ENCODE measurements around the gene ABCF1. TPM values are rescaled to one million over a fixed set of nuclear protein-coding genes. Genes with fewer than 3 reads are reported as not detected.
"Not testable (repeated sequence)": the region's sequence is repeated elsewhere in the genome, so short reads cannot be mapped to it uniquely, and the experiment has no call there.

The ABCF1 gene
- 42.5 TPM for polyA plus RNA-seq (2013, experiment 1 of 2)
- 46.9 TPM for polyA plus RNA-seq (2013, experiment 2 of 2)

DNA sequence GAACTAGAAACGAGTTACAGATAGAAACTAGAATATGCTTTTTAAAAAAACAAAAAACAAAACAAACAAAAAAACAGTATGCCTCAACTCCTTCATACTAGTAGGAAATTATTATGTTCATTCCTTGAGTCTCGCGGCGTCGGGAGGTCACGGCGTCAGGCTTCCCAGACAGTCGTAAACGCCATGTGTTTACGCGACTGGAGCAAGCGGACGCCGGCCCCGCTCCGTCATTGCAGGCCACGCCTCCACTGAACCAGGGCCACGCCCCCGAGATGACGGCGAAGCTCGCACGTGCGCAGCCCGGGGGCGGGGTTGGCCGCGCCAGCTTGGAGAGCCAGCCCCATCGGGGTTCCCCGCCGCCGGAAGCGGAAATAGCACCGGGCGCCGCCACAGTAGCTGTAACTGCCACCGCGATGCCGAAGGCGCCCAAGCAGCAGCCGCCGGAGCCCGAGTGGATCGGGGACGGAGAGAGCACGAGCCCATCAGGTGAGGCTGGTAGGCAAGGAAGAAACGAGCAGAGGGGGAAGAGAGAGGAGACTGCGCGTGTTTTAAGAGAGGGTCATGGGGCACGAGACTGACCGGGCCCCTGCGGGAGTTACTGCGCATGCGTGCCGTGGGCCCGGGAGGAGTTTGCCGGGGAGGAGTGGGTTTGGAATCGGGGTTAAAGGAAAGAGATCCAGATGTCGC is at the start of gene ABCF1:
ABCF1 (plus strand) TSS at position 368 of the 687 bp plus-strand sequence; CDS start at position 414, 46 bp downstream.
- peak within 1 kb of the TSS; percentile 86 for H3K27ac ChIP-seq (ENCODE audit: low read depth, low read length, severe bottlenecking)
- 0% methylated on average over 43 to 58 of the region's 59 CpGs for WGBS, 2 experiments (ENCODE audit: insufficient coverage in 2 of 2)

DNA sequence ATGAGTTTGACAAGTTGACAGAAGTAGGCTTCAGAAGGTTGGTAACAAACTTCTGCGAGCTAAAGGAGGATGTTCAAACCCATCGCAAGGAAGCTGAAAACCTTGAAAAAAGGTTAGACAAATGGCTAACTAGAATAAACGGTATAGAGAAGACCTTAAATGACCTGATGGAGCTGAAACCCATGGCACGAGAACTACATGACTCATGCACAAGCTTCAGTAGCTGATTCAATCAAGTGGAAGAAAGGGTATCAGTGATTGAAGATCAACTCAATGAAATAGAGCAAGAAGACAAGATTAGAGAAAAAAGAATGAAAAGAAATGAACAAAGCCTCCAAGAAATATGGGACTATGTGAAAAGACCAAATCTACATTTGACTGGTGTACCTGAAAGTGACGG is 49.3 kb upstream of the ABCF1 start:
- H3K9me3 ChIP-seq (ENCODE audit: control insufficient read depth, low read length); H3K4me1 ChIP-seq (ENCODE audit: control insufficient read depth, insufficient read depth, low read length, poor library complexity, severe bottlenecking); H3K27ac ChIP-seq (ENCODE audit: low read depth, low read length, severe bottlenecking); H3K36me3 ChIP-seq (ENCODE audit: control insufficient read depth, insufficient read depth, low read length); H3K4me3 ChIP-seq (ENCODE audit: extremely low read depth, insufficient read depth, low read length, poor library complexity, severe bottlenecking): not testable (repeated sequence)
- 84 to 93% methylated on average over 4 of the region's 5 CpGs for WGBS, 2 experiments (ENCODE audit: insufficient coverage in 2 of 2)

More for the DNA sequence above, at the start of gene ABCF1:
- Histone ChIP-seq H3K9me3 (ENCODE audit: control insufficient read depth, low read length) (no peaks in the 10 kb centered on the region), H3K4me3 (ENCODE audit: extremely low read depth, insufficient read depth, low read length, poor library complexity, severe bottlenecking) (peak within 1 kb of the TSS; percentile 76), H3K36me3 (ENCODE audit: control insufficient read depth, insufficient read depth, low read length) (peaks cover 29% of the 10 kb centered on the region), H3K4me1 (ENCODE audit: control insufficient read depth, insufficient read depth, low read length, poor library complexity, severe bottlenecking) (peaks cover 8% of the 10 kb centered on the region)

DNA sequence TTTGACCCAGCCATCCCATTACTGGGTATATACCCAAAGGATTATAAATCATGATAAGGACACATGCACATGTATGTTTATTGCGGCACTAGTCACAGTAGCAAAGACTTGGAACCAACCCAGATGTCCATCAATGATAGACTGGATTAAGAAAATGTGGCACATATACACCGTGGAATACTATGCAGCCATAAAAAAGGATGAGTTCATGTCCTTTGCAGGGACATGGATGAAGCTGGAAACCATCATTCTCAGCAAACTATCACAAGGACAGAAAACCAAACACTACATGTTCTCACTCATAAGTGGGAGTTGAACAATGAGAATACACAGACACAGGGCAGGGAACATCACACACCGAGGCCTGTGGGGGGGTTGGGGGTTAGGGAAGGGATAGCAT is 44.8 kb upstream of the ABCF1 start:
- H3K4me1 ChIP-seq (ENCODE audit: control insufficient read depth, insufficient read depth, low read length, poor library complexity, severe bottlenecking); H3K36me3 ChIP-seq (ENCODE audit: control insufficient read depth, insufficient read depth, low read length); H3K4me3 ChIP-seq (ENCODE audit: extremely low read depth, insufficient read depth, low read length, poor library complexity, severe bottlenecking); H3K9me3 ChIP-seq (ENCODE audit: control insufficient read depth, low read length); H3K27ac ChIP-seq (ENCODE audit: low read depth, low read length, severe bottlenecking): not testable (repeated sequence)
- WGBS, 2 experiments (ENCODE audit: insufficient coverage in 2 of 2): 83 to 100% methylated on average over 1 to 2 of the region's 3 CpGs

DNA sequence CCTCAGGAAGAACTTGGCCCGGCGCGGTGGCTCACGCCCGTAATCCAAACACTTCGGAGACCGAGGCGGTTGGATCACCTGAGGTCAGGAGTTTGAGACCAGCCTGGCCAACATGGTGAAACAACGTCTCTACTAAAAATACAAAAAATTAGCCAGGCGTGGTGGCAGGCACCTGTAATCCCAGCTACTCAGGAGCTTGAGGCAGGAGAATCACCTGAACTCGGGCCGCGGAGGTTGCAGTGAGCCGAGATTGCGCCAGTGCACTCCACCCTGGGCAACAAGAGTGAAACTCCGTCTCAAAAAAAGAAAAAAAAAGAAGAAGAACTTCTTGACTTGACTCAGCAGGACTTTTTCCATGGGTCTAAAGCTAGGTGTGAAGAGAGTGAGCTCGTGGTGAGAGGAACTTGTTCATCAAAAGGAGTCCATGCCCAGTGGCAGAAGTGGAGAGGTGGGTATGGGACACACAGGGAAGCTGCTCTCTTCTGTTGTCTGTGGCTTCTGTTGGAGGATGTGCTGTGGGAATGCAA is 41.8 kb upstream of the ABCF1 start:
- H3K27ac ChIP-seq (ENCODE audit: low read depth, low read length, severe bottlenecking); H3K4me1 ChIP-seq (ENCODE audit: control insufficient read depth, insufficient read depth, low read length, poor library complexity, severe bottlenecking); H3K36me3 ChIP-seq (ENCODE audit: control insufficient read depth, insufficient read depth, low read length); H3K9me3 ChIP-seq (ENCODE audit: control insufficient read depth, low read length); H3K4me3 ChIP-seq (ENCODE audit: extremely low read depth, insufficient read depth, low read length, poor library complexity, severe bottlenecking): not testable (repeated sequence)
- WGBS, 2 experiments (ENCODE audit: insufficient coverage in 2 of 2): 91 to 93% methylated on average over 17 of the region's 17 CpGs

- Histone ChIP-seq H3K4me3 (ENCODE audit: extremely low read depth, insufficient read depth, low read length, poor library complexity, severe bottlenecking) (no peak overlapping the region), H3K4me1 (ENCODE audit: control insufficient read depth, insufficient read depth, low read length, poor library complexity, severe bottlenecking) (no peaks in the 10 kb centered on the region), H3K9me3 (ENCODE audit: control insufficient read depth, low read length) (no peaks in the 10 kb centered on the region), H3K27ac (ENCODE audit: low read depth, low read length, severe bottlenecking) (no peak overlapping the region), H3K36me3 (ENCODE audit: control insufficient read depth, insufficient read depth, low read length) (no peaks in the 10 kb centered on the region)
- 100% methylated on average over 1 of the region's 2 CpGs for WGBS, 2 experiments (ENCODE audit: insufficient coverage in 2 of 2)
Observed at GRCh38 chr6:30530014-30530413, 41.2 kb upstream of the ABCF1 start.

DNA sequence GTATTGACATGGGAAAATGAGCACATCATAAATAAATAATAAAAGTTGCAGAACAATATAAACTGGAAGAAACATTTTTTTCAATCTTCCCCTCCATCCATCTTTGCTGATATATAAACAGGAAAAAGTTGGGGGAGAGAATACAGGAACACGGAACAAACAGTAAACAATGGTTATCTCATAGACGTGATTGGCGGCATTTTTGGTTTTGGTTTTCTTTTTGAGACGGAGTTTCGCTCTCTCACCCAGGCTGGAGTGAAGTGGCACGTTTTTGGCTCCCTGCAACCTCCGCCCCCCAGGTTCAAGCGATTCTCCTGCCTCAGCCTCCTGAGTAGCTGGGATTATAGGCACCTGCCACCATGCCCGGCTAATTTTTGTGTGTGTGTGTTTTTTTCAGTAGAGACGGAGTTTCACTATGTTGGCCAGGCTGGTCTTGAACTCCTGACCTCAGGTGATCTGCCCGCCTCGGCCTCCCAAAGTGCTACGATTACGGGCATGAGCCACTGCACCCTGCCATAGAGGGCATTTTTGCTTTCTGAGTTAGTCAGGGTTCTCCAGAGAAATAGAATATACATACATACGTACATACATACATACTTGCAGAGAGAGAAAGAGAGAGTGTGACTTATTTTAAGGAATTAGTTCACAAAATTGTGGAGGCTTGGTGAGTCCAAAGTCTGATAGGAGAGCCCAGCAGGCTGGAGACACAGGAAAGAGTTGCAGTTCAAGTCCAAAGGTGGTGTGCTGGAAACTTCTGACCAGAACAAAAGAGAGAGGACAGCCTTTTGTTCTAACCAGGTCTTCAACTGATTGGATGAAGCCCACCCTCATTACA is 37.6 kb upstream of the ABCF1 start:
- H3K4me1 ChIP-seq (ENCODE audit: control insufficient read depth, insufficient read depth, low read length, poor library complexity, severe bottlenecking): no peaks in the 10 kb centered on the region
- no peak overlapping the region for H3K27ac ChIP-seq (ENCODE audit: low read depth, low read length, severe bottlenecking)
- no peak overlapping the region for H3K4me3 ChIP-seq (ENCODE audit: extremely low read depth, insufficient read depth, low read length, poor library complexity, severe bottlenecking)
- H3K36me3 ChIP-seq (ENCODE audit: control insufficient read depth, insufficient read depth, low read length): no peaks in the 10 kb centered on the region
- 86 to 88% methylated on average over 8 to 14 of the region's 15 CpGs for WGBS, 2 experiments (ENCODE audit: insufficient coverage in 2 of 2)
- no peaks in the 10 kb centered on the region for H3K9me3 ChIP-seq (ENCODE audit: control insufficient read depth, low read length)

DNA sequence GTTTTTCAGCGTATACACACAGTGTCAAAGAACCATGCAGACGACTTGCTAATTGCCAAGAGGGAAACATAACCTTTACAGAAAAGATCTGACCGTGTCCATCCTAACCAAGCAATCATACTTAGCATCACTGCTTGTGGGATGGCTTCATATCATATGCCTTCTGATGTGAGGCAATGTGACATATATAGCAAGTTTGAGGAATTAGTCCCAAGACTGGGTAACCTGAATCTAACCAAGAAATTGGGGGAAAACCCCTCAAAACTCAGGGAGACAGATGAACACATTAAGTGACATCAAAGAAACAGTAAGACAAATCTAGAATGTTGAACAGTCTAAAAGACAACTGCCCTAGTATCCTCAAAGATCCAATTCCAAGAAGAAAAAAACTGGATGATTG is 33.3 kb upstream of the ABCF1 start:
- 83% methylated on average over 2 of the region's 3 CpGs; no CpG with 5 or more reads in 1 of the 2 experiments for WGBS, 2 experiments (ENCODE audit: insufficient coverage in 2 of 2)
- Histone ChIP-seq H3K4me1 (ENCODE audit: control insufficient read depth, insufficient read depth, low read length, poor library complexity, severe bottlenecking) (peaks cover 6% of the 10 kb centered on the region), H3K27ac (ENCODE audit: low read depth, low read length, severe bottlenecking) (no peak overlapping the region)

GRCh38 chr6:30541515-30542403 is 29.5 kb upstream of the ABCF1 start:
- peak overlapping the region; percentile 21 for H3K4me3 ChIP-seq (ENCODE audit: extremely low read depth, insufficient read depth, low read length, poor library complexity, severe bottlenecking)
- no peaks in the 10 kb centered on the region for H3K9me3 ChIP-seq (ENCODE audit: control insufficient read depth, low read length)
- no peaks in the 10 kb centered on the region for H3K36me3 ChIP-seq (ENCODE audit: control insufficient read depth, insufficient read depth, low read length)
- 30 to 33% methylated on average over 19 of the region's 23 CpGs for WGBS, 2 experiments (ENCODE audit: insufficient coverage in 2 of 2)
- no peak overlapping the region for H3K27ac ChIP-seq (ENCODE audit: low read depth, low read length, severe bottlenecking)
- peaks cover 6% of the 10 kb centered on the region for H3K4me1 ChIP-seq (ENCODE audit: control insufficient read depth, insufficient read depth, low read length, poor library complexity, severe bottlenecking)

More for the DNA sequence above, 33.3 kb upstream of the ABCF1 start:
- Histone ChIP-seq H3K4me3 (ENCODE audit: extremely low read depth, insufficient read depth, low read length, poor library complexity, severe bottlenecking) (no peak overlapping the region), H3K9me3 (ENCODE audit: control insufficient read depth, low read length) (no peaks in the 10 kb centered on the region), H3K36me3 (ENCODE audit: control insufficient read depth, insufficient read depth, low read length) (no peaks in the 10 kb centered on the region)

DNA sequence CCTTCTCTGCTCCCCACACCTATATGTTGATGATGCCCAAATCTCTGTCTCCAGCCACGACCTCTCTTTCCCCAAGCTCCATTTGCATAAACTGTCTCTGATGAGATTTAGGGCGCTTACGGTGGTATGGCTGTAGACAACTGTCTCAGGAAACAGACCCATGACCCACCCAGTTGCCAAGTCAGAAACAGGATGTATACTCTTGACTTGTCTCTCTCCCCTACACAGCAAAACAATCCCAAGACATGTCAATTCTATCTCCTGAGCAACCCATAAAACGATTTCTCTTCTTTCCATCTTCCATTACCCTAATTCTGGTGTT is 28.9 kb upstream of the ABCF1 start:
- 67 to 68% methylated on average over 4 of the region's 4 CpGs for WGBS, 2 experiments (ENCODE audit: insufficient coverage in 2 of 2)
- peaks cover 6% of the 10 kb centered on the region for H3K4me1 ChIP-seq (ENCODE audit: control insufficient read depth, insufficient read depth, low read length, poor library complexity, severe bottlenecking)
- no peak overlapping the region for H3K4me3 ChIP-seq (ENCODE audit: extremely low read depth, insufficient read depth, low read length, poor library complexity, severe bottlenecking)
- no peaks in the 10 kb centered on the region for H3K9me3 ChIP-seq (ENCODE audit: control insufficient read depth, low read length)
- no peak overlapping the region for H3K27ac ChIP-seq (ENCODE audit: low read depth, low read length, severe bottlenecking)
- H3K36me3 ChIP-seq (ENCODE audit: control insufficient read depth, insufficient read depth, low read length): peaks cover under 1% of the 10 kb centered on the region

GRCh38 chr6:30542915-30543314 is 28.3 kb upstream of the ABCF1 start:
- 80 to 83% methylated on average over 1 of the region's 1 CpG for WGBS, 2 experiments (ENCODE audit: insufficient coverage in 2 of 2)

More at GRCh38 chr6:30542915-30543314, 28.3 kb upstream of the ABCF1 start:
- Histone ChIP-seq H3K27ac (ENCODE audit: low read depth, low read length, severe bottlenecking) (no peak overlapping the region), H3K4me1 (ENCODE audit: control insufficient read depth, insufficient read depth, low read length, poor library complexity, severe bottlenecking) (peaks cover 6% of the 10 kb centered on the region), H3K9me3 (ENCODE audit: control insufficient read depth, low read length) (no peaks in the 10 kb centered on the region), H3K4me3 (ENCODE audit: extremely low read depth, insufficient read depth, low read length, poor library complexity, severe bottlenecking) (no peak overlapping the region), H3K36me3 (ENCODE audit: control insufficient read depth, insufficient read depth, low read length) (peaks cover 5% of the 10 kb centered on the region)

Data from mesodermal cell (in vitro differentiated cells).